Mucosa of rectum (tissue), 2 donors: ENCODE measurements around the gene ETFB.

ENCODE experiments used
- H3K27ac ChIP-seq, 2 donors: one replicate each; pipeline ENCODE4 v1.7.0; 2013; ENCODE audit warnings: inconsistent platforms in 2 of 2, low read depth in 2 of 2, low read length in 2 of 2
- H3K27me3 ChIP-seq, 2 donors: one replicate each; pipeline ENCODE4 v1.7.0; 2013; ENCODE audit warnings: low read length in 2 of 2; ENCODE audit not compliant: control insufficient read depth in 2 of 2, insufficient read depth in 2 of 2
- H3K36me3 ChIP-seq, 2 donors: one replicate each; pipeline ENCODE4 v1.7.0; 2013; ENCODE audit warnings: low read length in 2 of 2; ENCODE audit not compliant: control insufficient read depth in 2 of 2, insufficient read depth in 2 of 2
- H3K4me1 ChIP-seq, 2 donors: one replicate each; pipeline ENCODE4 v1.7.0; 2013; ENCODE audit warnings: low read length in 2 of 2, mild to moderate bottlenecking in 1 of 2; ENCODE audit not compliant: control insufficient read depth in 2 of 2, insufficient read depth in 2 of 2
- H3K4me3 ChIP-seq, 2 donors: one replicate each; pipeline ENCODE4 v1.7.0; 2013; ENCODE audit warnings: low read length in 2 of 2
- H3K9ac ChIP-seq, 2 donors: one replicate each; pipeline ENCODE4 v1.7.0; 2013; ENCODE audit warnings: low read length in 2 of 2, low read depth in 1 of 2, mild to moderate bottlenecking in 1 of 2
- H3K9me3 ChIP-seq, 2 donors: one replicate each; pipeline ENCODE4 v1.7.0; 2013; ENCODE audit warnings: low read length in 2 of 2; ENCODE audit not compliant: control insufficient read depth in 2 of 2
- donor health status: healthy.
- donor health status: Normal muscosa, but diverticular disease.

The ETFB gene

GRCh38 chr19:51375504-51376221 is 9.5 kb upstream of the ETFB start:
- Histone ChIP-seq H3K27me3 (no peaks in the 10 kb centered on the region), H3K4me1 (no peaks in the 10 kb centered on the region), H3K9me3 (no peaks in the 10 kb centered on the region), H3K4me3 (no peak overlapping the region), H3K36me3 (no peaks in the 10 kb centered on the region), H3K27ac (no peak overlapping the region), H3K9ac (no peak overlapping the region)

DNA sequence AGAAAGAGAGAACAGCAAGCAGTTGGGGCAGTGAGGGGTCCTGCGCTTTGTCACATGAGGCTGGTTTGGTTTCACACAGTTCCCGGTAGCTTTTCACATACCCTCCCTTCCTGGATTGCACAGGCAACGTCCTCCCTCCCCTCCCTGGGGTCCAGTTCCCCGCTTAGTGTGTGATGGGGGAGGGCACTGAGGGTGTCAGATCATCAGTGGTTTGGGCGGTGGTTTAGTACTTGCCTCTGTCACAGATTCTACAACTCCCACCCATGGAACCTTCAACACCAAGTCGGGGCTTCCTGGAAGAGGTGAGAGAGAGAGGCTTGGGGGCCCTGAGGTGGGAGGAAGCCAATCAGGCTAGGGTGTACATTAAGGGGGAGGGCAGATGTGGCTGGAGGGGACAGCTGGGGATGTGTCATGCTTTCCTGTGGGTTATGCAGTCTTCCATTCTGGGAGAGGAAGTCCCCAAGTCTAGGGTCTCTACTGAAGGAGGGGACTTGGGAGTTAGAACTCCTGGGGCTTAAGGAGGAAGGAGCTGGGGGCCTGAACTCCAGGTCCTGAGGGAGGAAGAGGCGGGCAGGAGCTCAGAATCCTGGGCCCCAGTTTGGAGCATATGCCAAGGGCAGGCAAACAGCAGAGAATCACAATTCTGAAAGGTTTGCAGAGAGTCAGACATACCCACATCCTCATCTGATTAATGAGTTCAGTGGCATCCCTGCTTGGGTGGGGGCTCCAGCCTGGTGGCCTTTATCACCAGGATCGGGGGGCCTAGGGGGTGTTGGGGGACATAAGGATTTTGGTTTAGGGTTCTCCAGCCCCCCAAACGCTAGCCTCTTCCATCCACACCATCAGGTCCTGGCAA is 6.7 kb upstream of the ETFB start, which contains the start of gene NKG7:
TSS of gene NKG7 (minus strand) at position 6 of the 856 bp plus-strand sequence. CDS start 119 bp downstream, outside the sequence.
- peak within 1 kb of the TSS in 1 of 2 donors; percentile 20 for H3K4me3 ChIP-seq
- H3K9ac ChIP-seq, result no peak within 1 kb of the TSS
- peak within 1 kb of the TSS; percentile 13 to 67 for H3K27ac ChIP-seq

GRCh38 chr19:51372021-51372648 is 5.9 kb upstream of the ETFB start:
- Histone ChIP-seq H3K4me3 (peak overlapping the region in 1 of 2 donors; percentile 20), H3K27ac (peak overlapping the region; percentile 13 to 67), H3K36me3 (no peaks in the 10 kb centered on the region), H3K9me3 (no peaks in the 10 kb centered on the region), H3K9ac (no peak overlapping the region), H3K4me1 (peaks cover 0 to 6% of the 10 kb centered on the region in 2 donors), H3K27me3 (no peaks in the 10 kb centered on the region)

More for the DNA sequence above, 6.7 kb upstream of the ETFB start, which contains the start of gene NKG7:
- Histone ChIP-seq H3K27me3 (no peaks in the 10 kb centered on the region), H3K9me3 (no peaks in the 10 kb centered on the region), H3K4me1 (peaks cover 0 to 6% of the 10 kb centered on the region in 2 donors), H3K36me3 (no peaks in the 10 kb centered on the region)

DNA sequence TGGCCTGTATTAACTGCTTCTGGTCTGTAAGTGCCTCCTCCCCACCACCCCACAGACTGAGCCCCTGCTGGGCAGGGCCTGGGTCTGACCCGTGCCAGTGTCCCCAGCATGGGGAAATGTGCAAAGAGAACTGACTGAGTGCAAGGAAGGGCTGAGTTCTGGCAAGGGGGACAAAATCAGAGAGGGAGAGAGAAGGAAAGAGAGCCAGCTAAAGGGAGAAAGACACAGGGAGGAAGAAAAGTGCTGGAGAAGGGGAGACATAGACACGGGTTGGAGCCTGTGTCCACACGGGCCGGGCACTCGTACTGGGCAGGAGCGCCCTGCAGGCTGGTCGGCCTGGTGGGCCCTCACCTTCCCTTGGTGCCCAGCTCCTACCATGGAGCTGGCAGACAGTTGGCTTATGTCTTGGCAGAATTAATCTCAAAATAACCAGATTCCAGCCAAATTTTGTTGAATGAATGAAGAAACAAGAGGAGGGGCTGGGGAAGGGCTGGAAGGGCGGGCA is 5.0 kb upstream of the ETFB start:
- peaks cover 5 to 6% of the 10 kb centered on the region in 2 donors for H3K4me1 ChIP-seq
- no peak overlapping the region for H3K27ac ChIP-seq
- no peak overlapping the region for H3K9ac ChIP-seq
- H3K27me3 ChIP-seq, result no peaks in the 10 kb centered on the region
- no peaks in the 10 kb centered on the region for H3K9me3 ChIP-seq
- H3K36me3 ChIP-seq, result no peaks in the 10 kb centered on the region
- no peak overlapping the region for H3K4me3 ChIP-seq

GRCh38 chr19:51370230-51370629 is 4.0 kb upstream of the ETFB start:
- Histone ChIP-seq H3K27me3 (no peaks in the 10 kb centered on the region), H3K36me3 (no peaks in the 10 kb centered on the region), H3K9ac (no peak overlapping the region), H3K4me3 (peak overlapping the region in 1 of 2 donors; percentile 13), H3K9me3 (no peaks in the 10 kb centered on the region), H3K27ac (no peak overlapping the region), H3K4me1 (peaks cover 9 to 11% of the 10 kb centered on the region in 2 donors)

GRCh38 chr19:51368366-51369282 is 2.4 kb upstream of the ETFB start, which contains the start of gene CLDND2:
Gene CLDND2 (minus strand): TSS chr19:51369003. CDS start chr19:51368577, 426 bp downstream.
- Histone ChIP-seq H3K4me3 (peak within 1 kb of the TSS; percentile 82 to 97), H3K9me3 (no peaks in the 10 kb centered on the region), H3K9ac (peak within 1 kb of the TSS; percentile 70 to 88), H3K4me1 (peaks cover 11 to 19% of the 10 kb centered on the region in 2 donors), H3K36me3 (no peaks in the 10 kb centered on the region), H3K27ac (peak within 1 kb of the TSS; percentile 78 to 98), H3K27me3 (no peaks in the 10 kb centered on the region)

GRCh38 chr19:51367565-51368365 is 1.6 kb upstream of the ETFB start:
- peaks cover 15 to 20% of the 10 kb centered on the region in 2 donors for H3K4me1 ChIP-seq
- H3K27ac ChIP-seq, result peak overlapping the region; percentile 93 to 98
- H3K36me3 ChIP-seq, result no peaks in the 10 kb centered on the region
- H3K9ac ChIP-seq, result peak overlapping the region; percentile 88 to 90
- H3K9me3 ChIP-seq, result no peaks in the 10 kb centered on the region
- H3K27me3 ChIP-seq, result no peaks in the 10 kb centered on the region
- H3K4me3 ChIP-seq, result peak overlapping the region; percentile 82 to 97

DNA sequence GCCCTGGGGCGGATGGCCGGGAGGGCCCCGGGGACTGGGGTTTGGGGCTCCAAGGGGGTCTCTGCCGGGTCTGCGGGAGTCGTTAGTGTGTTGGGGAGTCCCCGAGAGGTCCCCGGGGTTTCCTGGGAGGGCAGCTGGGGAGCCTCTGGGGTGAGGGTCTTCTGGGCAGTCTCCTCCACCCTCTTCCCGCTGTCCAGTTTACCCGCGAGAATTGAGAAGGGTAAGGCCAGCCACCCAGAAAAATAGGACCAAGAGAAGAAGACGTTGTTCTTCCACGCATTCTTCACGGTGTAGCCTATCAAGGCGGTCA is 1.0 kb upstream of the ETFB start:
- Histone ChIP-seq H3K4me1 (peaks cover 18 to 24% of the 10 kb centered on the region in 2 donors), H3K9ac (peak overlapping the region; percentile 88 to 90), H3K27me3 (no peaks in the 10 kb centered on the region), H3K4me3 (peak overlapping the region; percentile 82 to 97), H3K36me3 (no peaks in the 10 kb centered on the region), H3K27ac (peak overlapping the region; percentile 93 to 98), H3K9me3 (no peaks in the 10 kb centered on the region)
